Hippocampal formation (tissue), 2 donors: Measurements from ENCODE around the gene VTI1B.

ENCODE experiments used
- DNase-seq, 2 donors: peaks; one replicate each; lab custom pipeline; 2025; lab: John Stamatoyannopoulos, UW

Gene VTI1B

GRCh38 chr14:67679006-67679405 is 4.6 kb upstream of the VTI1B start:
- no peak for DNase-seq

DNA sequence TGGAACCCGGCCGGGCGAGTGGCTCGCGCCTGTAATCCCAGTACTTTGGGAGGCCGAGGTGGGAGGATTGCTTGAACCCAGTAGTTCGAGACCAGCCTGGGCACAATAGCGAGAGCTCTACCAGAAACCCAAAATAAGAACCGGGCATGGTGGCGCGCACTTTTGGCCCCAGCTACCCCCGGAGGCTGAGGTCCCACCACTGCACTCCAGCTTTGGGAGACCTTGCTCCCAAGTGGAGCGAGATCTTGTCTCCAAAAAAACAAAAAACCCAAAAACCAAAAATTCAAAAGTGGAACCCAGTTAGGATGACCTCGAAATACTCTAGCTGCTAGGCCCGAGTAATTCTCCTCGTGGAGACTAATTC is 769 bp upstream of the VTI1B start:
- no peak for DNase-seq

- DNase-seq = peak; percentile 40 to 59
Observed at GRCh38 chr14:67674139-67674479, 323 bp downstream of the VTI1B start.

GRCh38 chr14:67673451-67673850 is 981 bp downstream of the VTI1B start:
- DNase-seq = no peak

DNA sequence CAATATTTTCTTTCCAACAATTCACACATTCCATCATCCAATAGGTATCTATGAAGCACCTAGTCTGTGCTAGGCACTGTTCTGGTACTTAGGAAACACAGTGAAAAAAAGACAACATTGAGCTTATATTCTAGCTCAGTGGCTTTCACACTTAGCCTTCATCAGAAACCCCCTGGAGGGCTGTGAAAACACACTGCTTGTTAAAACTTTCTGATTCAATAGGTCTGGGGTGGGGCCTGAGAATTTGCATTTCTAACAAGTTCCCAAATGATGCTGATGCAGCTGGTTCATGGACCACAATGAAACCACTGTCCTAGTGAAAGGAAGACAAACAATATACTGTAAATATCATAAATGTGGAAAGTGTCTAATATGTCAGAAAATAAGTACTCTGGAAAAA is 5.9 kb downstream of the VTI1B start:
- no peak for DNase-seq

- peak in 1 of 2 donors; percentile 51 for DNase-seq
Observed at GRCh38 chr14:67666750-67667449, 7.5 kb downstream of the VTI1B start.

GRCh38 chr14:67665868-67666267 is 8.6 kb downstream of the VTI1B start:
- no peak for DNase-seq

DNA sequence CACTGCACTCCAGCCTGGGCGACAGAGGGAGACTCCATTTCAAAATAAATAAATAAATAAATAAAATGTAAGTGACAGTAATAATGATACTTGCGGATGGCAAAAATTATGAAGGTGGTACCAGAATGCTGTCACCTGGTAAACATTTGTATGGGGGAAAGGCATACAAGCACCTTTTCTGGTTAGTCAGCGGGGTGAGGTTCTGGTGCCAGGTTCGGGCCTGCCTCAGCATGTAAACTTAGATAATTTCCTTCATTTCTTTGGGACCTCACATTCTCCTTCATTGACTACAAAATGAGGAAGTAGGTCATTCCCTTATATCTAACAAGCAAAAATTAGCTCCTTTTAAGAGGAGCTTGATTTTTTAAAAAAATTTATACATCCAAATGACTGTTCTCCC is 10.8 kb downstream of the VTI1B start:
- no peak for DNase-seq

DNA sequence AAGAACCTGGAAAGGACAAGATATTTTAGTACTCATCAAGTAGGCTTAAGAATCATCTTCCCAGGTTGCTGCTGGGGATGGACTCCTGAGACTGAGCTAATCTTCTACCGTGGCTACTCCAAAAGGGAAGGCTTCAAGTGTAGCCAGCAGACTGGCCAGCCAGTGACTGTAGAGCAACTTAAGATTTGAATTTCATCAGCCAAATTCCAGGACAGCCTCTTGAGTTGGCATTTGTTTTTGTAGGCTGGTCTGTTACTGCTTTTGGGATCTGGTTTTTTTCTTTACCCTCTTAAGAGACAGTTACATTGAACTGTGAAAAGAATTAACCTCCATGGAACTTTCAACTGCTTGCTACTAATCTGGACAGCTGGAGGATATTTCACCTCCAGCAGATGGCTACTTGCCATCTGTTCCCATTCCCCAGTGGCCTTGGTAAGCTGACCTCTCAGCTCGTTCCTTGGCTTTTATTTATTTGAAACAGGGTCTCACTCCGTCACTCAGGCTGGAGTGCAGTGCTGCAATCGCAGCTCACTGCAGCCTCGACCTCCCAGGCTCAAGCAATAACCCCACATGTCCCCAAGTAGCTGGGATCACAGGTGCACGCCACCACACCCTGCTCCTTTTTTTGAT is 20.7 kb downstream of the VTI1B start:
- DNase-seq = no peak

GRCh38 chr14:67652189-67652588 is 22.2 kb downstream of the VTI1B start:
- DNase-seq = no peak

GRCh38 chr14:67650694-67651093 is 23.7 kb downstream of the VTI1B start:
- DNase-seq = no peak

GRCh38 chr14:67650151-67650550 is 24.3 kb downstream of the VTI1B start:
- peak in 1 of 2 donors; percentile 38 for DNase-seq

GRCh38 chr14:67646131-67646530 is 28.3 kb downstream of the VTI1B start:
- no peak for DNase-seq

DNA sequence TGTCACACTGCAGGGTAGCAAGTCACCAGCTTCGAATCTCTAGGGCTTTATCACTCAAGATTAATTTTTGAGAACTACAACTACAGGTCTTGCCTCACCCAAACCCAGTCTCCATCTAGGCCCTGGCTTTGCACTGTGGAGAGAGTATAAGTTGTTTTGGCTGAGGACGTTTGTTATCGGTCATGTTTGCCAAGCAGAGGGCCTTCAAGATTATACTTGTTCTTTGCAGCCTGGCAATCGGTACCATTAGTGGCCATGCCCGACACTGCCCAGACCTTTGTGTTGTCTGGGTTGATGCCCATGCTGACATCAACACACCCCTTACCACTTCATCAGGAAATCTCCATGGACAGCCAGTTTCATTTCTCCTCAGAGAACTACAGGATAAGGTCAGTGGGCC is 29.0 kb downstream of the VTI1B start:
- DNase-seq = no peak

- no peak for DNase-seq
Observed at GRCh38 chr14:67644428-67644827, 30.0 kb downstream of the VTI1B start.

GRCh38 chr14:67643713-67644112 is 30.7 kb downstream of the VTI1B start:
- no peak for DNase-seq

GRCh38 chr14:67641902-67642749 is 32.3 kb downstream of the VTI1B start:
- DNase-seq = no peak

DNA sequence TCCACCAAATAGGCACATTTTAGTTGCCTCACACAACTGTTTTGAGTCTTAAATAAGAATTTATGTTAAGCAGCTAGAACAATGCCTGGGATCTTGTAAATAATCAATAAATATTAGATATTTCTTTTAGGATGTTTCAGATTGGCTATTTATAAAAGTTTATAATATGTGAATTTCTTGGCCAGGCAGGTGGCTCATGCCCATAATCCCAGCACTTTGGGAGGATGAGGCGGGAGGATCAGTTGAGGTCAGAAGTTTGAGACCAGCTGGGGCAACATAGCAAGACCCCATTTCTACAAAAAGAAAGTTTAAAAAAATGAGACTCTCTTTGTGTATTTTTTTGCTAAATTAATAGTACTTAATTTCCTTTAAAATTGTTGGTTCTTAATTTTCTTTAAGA is 33.0 kb downstream of the VTI1B start:
- DNase-seq = no peak

DNA sequence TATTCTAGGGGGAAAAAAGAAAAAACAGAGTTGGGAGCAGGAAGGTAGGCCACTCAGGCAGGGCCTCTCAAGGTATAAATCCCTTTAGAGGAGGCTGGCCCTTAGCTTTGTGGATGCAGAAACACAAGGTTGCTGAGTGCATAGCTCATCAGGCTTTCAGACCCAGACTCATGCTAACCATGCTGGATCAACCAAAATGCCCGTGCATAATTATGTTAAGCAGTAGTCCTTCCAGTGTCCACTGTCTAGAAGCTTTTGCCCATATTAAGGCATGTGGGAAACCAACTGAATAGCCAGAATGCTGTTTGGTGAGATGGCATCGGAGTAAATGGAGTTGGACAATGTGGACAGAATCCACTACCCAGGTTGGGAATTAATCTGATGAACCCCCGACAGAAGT is 35.8 kb downstream of the VTI1B start:
- no peak for DNase-seq

DNA sequence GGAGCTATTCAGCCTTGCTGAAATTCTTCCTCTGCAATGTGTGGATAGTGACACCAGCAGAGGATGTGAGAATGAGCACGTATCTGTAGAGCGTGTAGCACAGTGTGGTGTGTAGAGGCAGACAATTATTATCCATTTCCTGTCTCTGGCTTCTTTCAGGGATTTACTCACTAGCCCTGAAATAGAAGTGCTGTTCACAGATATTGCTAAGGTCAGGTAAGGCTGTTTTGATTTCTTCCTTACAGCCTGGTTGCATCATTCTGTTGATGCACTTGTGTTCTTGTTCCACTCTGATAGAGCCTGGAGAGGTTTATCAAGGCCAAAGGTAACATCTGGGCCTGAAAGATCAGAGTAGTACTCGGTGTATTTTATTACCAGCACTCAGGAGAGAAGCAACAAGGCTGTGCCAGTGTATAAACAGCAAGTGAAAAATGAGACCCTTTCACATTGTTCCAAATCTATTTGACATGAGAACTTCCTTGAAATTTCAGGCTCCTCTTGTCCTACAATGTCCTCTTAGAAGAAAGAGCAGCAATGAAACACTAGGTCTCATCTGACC is 38.0 kb downstream of the VTI1B start:
- DNase-seq = no peak

DNA sequence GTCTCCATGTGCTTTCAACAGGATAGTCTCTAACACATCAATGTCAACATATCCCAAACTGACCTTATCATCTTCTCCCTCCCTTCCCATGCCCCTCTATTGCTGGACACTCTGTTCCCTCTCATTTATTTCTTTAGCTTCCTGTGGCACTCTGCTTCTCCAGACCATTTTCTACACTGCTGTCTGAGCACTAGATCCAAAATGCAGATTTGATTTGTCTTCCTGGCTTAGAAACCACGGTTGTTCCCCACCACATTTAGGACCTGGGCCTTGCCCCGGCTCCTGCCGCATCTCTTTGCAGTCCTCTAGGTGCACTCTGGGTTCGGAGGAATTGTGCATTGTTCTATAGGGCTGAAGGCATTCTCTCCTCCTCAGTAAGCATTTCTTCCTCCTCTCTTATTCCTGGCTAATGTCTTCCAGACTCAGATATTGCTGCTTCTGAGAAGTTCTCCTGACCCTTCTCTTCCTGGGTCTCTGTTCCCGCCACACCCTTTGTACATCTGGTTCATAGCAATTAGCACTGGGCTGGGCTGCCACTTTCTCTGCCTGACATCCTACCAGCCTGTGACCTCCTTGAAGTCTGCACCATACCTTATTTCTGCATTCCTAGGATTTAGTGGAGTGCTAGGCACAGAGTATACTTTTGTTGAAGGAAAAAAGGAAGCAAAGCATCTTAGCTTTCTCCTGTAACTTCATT is 40.8 kb downstream of the VTI1B start:
- no peak for DNase-seq

- DNase-seq = no peak
Observed at GRCh38 chr14:67630938-67631337, 43.5 kb downstream of the VTI1B start.
